DND-41 (cell line): ENCODE results near the gene LILRA6.

ENCODE experiments used
- EZH2 ChIP-seq: IDR thresholded peaks from 3 replicates; pipeline ENCODE4 v1.6.1; 2012; ENCODE audit warnings: borderline replicate concordance, low read depth, mild to moderate bottlenecking, moderate library complexity, low read length, inconsistent platforms; ENCODE audit not compliant: severe bottlenecking
- TF ChIP-seq, protein P1 (sequence below): IDR thresholded peaks from 2 replicates; pipeline ENCODE4 v1.5.1; 2012; ENCODE audit warnings: borderline replicate concordance, low read length, moderate library complexity, mild to moderate bottlenecking; ENCODE audit not compliant: poor library complexity, severe bottlenecking; ENCODE audit errors: extremely low read depth

DNA sequence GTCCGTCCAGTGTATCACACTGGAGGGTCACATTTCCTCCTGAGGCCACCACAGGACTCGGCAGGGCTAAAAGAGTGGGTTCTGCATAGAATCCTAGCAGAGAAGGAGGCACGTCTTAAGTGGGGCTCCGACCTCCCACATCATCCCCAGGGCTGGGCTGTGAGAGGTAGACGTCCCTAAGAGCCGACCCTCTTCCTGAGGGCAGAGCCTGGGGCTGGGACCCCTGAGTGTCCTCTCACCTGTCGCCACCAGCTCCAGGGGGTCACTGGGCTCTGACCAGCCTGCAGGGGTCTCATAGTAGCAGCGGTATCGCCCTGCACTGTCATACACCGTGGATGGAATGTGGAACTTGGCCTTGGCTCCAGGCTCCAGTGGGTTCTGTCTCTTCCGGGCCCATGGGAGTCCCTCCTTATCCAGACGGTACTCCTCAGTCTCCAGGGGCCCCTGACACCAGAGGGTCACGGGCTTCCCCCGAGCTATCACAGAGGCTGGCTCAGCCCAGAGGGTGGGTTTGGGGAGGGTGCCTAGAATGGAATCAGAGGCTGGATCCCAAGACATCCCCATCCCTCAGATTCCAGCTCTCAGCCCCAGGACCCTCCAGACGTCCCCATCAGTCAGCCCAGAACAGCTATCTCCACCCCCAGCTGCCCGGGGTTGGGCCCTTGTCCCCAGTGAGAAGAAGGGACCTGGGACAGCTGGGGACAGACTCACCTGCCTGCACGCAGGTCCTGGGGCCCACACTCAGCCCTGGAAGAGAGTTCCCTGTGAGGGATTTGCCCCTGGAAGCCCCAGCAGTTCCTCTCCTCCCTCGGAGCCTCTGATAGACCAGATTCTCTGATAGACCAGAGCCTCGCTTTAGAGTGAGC lies 13.9 kb upstream of the LILRA6 start:
- TF ChIP-seq, protein P1, sequence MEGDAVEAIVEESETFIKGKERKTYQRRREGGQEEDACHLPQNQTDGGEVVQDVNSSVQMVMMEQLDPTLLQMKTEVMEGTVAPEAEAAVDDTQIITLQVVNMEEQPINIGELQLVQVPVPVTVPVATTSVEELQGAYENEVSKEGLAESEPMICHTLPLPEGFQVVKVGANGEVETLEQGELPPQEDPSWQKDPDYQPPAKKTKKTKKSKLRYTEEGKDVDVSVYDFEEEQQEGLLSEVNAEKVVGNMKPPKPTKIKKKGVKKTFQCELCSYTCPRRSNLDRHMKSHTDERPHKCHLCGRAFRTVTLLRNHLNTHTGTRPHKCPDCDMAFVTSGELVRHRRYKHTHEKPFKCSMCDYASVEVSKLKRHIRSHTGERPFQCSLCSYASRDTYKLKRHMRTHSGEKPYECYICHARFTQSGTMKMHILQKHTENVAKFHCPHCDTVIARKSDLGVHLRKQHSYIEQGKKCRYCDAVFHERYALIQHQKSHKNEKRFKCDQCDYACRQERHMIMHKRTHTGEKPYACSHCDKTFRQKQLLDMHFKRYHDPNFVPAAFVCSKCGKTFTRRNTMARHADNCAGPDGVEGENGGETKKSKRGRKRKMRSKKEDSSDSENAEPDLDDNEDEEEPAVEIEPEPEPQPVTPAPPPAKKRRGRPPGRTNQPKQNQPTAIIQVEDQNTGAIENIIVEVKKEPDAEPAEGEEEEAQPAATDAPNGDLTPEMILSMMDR: no peak
- TF ChIP-seq EZH2: no peak
